A673 (cell line): ENCODE measurements around the gene SIGLEC10.

ENCODE experiments used
- EZH2 ChIP-seq: fragments of 200-600 bp; sonication (generic); IDR thresholded peaks from 2 replicates; pipeline ENCODE4 v1.6.1; 2017; ENCODE audit warnings: borderline replicate concordance, low read depth, mild to moderate bottlenecking, mixed read lengths, antibody characterized with exemption, low read length; ENCODE audit not compliant: poor library complexity, severe bottlenecking
- TF ChIP-seq, protein P1 (sequence below): fragments of 300-800, 200-600 bp; sonication (generic); conservative IDR thresholded peaks from 2 replicates; pipeline ENCODE4 v1.5.1; 2017; ENCODE audit warnings: low read depth, mild to moderate bottlenecking, antibody characterized with exemption, low read length, moderate library complexity, mixed read lengths

DNA sequence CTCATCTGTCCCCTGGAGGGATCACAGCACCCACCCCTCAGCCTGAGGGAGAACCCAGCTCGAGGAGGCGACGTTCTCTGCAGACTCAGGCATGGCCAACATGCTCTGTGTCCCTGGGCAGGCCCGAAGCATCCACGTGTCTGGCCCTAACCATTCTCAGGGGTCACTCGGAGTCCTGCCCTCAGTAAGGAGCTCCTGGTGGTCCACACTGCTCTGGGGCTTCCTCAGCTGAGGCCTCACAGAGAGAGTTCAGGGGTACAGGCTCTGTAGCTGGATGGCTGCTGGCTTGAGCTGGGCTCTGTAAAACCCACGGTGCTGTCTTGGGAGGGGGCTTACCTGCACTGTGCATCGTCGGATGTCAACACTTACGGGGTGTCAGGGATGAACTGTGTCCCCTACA, 45.2 kb upstream of the SIGLEC10 start:
- TF ChIP-seq, protein P1, sequence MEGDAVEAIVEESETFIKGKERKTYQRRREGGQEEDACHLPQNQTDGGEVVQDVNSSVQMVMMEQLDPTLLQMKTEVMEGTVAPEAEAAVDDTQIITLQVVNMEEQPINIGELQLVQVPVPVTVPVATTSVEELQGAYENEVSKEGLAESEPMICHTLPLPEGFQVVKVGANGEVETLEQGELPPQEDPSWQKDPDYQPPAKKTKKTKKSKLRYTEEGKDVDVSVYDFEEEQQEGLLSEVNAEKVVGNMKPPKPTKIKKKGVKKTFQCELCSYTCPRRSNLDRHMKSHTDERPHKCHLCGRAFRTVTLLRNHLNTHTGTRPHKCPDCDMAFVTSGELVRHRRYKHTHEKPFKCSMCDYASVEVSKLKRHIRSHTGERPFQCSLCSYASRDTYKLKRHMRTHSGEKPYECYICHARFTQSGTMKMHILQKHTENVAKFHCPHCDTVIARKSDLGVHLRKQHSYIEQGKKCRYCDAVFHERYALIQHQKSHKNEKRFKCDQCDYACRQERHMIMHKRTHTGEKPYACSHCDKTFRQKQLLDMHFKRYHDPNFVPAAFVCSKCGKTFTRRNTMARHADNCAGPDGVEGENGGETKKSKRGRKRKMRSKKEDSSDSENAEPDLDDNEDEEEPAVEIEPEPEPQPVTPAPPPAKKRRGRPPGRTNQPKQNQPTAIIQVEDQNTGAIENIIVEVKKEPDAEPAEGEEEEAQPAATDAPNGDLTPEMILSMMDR = no peak
- TF ChIP-seq EZH2 = no peak
